Measurements from ENCODE around the gene RIMS4. TPM values are rescaled to one million over a fixed set of nuclear protein-coding genes. Genes with fewer than 3 reads are reported as not detected.

The RIMS4 gene
- total RNA-seq, 2 experiments from 2014 or later = not detected

GRCh38 chr20:44839481-44839880, 29.1 kb upstream of the RIMS4 start:
- Histone ChIP-seq H3K27me3 (ENCODE audit: control insufficient read depth in 1 of 2, insufficient read depth in 2 of 2, low read length in 2 of 2) (peaks cover 0 to 5% of the 10 kb centered on the region in 2 experiments), H3K27ac (ENCODE audit: low read depth in 1 of 2, low read length in 2 of 2) (no peak overlapping the region), H3K4me1 (ENCODE audit: insufficient read depth, low read length) (no peaks in the 10 kb centered on the region), H3K4me3 (ENCODE audit: low read length) (no peak overlapping the region), H3K9me3 (ENCODE audit: control insufficient read depth in 1 of 2, insufficient read depth in 1 of 2, low read length in 2 of 2) (no peaks in the 10 kb centered on the region), H3K36me3 (ENCODE audit: insufficient read depth, low read length) (no peaks in the 10 kb centered on the region)
- H3K36me3 Mint-ChIP-seq (ENCODE audit: low read depth) = no peaks in the 10 kb centered on the region
- ChIA-PET CTCF (no interaction called here), POLR2A (no interaction called here)
- DNase-seq (no peak), ATAC-seq (ENCODE audit: poor library complexity) (no peak)
- no peak overlapping the region for H3K27ac Mint-ChIP-seq
- peaks cover 3% of the 10 kb centered on the region for H3K9me3 Mint-ChIP-seq
- no peak overlapping the region for H3K4me3 Mint-ChIP-seq
- no peaks in the 10 kb centered on the region for H3K4me1 Mint-ChIP-seq (ENCODE audit: low read depth)
- intact Hi-C loops (cut with DNase I, micrococcal nuclease) = no loop called here
- no peak for TF ChIP-seq CTCF (IDR thresholded peaks at IDR 0.05)
- H3K27me3 Mint-ChIP-seq = peaks cover 37% of the 10 kb centered on the region

DNA sequence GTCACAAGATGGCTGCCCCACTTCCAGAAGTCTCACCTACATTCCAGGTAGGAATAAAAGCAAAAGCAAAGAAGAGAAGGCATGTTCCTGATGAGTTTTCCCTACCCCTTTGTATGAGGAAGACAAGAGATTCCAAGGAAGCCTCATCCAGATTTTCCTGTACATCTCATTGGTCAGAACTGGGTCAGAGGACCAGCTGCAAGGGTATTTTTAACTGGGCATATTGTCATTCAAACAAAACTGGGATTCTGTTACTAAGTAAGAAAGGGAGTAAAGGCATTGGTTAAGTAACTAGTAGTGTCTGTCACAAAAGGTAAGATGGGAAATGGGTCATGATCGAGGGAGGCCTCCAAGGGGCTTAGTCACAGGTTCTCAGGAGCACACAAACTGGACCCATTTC, 28.2 kb upstream of the RIMS4 start:
- ATAC-seq (ENCODE audit: poor library complexity) = no peak
- no peaks in the 10 kb centered on the region for H3K4me1 ChIP-seq (ENCODE audit: insufficient read depth, low read length)
- H3K9me3 ChIP-seq (ENCODE audit: control insufficient read depth in 1 of 2, insufficient read depth in 1 of 2, low read length in 2 of 2) = no peaks in the 10 kb centered on the region
- H3K27me3 ChIP-seq (ENCODE audit: control insufficient read depth in 1 of 2, insufficient read depth in 2 of 2, low read length in 2 of 2) = peaks cover 0 to 5% of the 10 kb centered on the region in 2 experiments
- intact Hi-C loops (cut with DNase I, micrococcal nuclease) = no loop called here
- Mint-ChIP-seq H3K4me3 (no peak overlapping the region), H3K36me3 (ENCODE audit: low read depth) (no peaks in the 10 kb centered on the region), H3K27ac (no peak overlapping the region), H3K4me1 (ENCODE audit: low read depth) (no peaks in the 10 kb centered on the region), H3K27me3 (peaks cover 30% of the 10 kb centered on the region), H3K9me3 (peaks cover 3% of the 10 kb centered on the region)
- ChIA-PET POLR2A (no interaction called here), CTCF (no interaction called here)
- no peak for TF ChIP-seq CTCF (IDR thresholded peaks at IDR 0.05)
- no peak overlapping the region for H3K4me3 ChIP-seq (ENCODE audit: low read length)
- no peak overlapping the region for H3K27ac ChIP-seq (ENCODE audit: low read depth in 1 of 2, low read length in 2 of 2)
- no peaks in the 10 kb centered on the region for H3K36me3 ChIP-seq (ENCODE audit: insufficient read depth, low read length)
- no peak for DNase-seq

GRCh38 chr20:44837946-44838345, 27.6 kb upstream of the RIMS4 start:
- Mint-ChIP-seq H3K9me3 (peaks cover 3% of the 10 kb centered on the region), H3K36me3 (ENCODE audit: low read depth) (no peaks in the 10 kb centered on the region), H3K4me3 (no peak overlapping the region), H3K27ac (no peak overlapping the region), H3K4me1 (ENCODE audit: low read depth) (no peaks in the 10 kb centered on the region), H3K27me3 (peaks cover 25% of the 10 kb centered on the region)
- intact Hi-C loops (cut with DNase I, micrococcal nuclease) = no loop called here
- ChIA-PET CTCF (no interaction called here), POLR2A (no interaction called here)
- peaks cover 0 to 5% of the 10 kb centered on the region in 2 experiments for H3K27me3 ChIP-seq (ENCODE audit: control insufficient read depth in 1 of 2, insufficient read depth in 2 of 2, low read length in 2 of 2)
- H3K36me3 ChIP-seq (ENCODE audit: insufficient read depth, low read length) = no peaks in the 10 kb centered on the region
- TF ChIP-seq CTCF (IDR thresholded peaks at IDR 0.05) = no peak
- no peak for DNase-seq
- H3K4me3 ChIP-seq (ENCODE audit: low read length) = no peak overlapping the region
- H3K4me1 ChIP-seq (ENCODE audit: insufficient read depth, low read length) = no peaks in the 10 kb centered on the region
- no peaks in the 10 kb centered on the region for H3K9me3 ChIP-seq (ENCODE audit: control insufficient read depth in 1 of 2, insufficient read depth in 1 of 2, low read length in 2 of 2)
- no peak for ATAC-seq (ENCODE audit: poor library complexity)
- no peak overlapping the region for H3K27ac ChIP-seq (ENCODE audit: low read depth in 1 of 2, low read length in 2 of 2)
